ENCODE measurements around the gene IQGAP1. TPM values are rescaled to one million over a fixed set of nuclear protein-coding genes. Genes with fewer than 3 reads are reported as not detected.

The IQGAP1 gene
- total RNA-seq, 1 donor from 2014 or later, result 41.0 TPM

GRCh38 chr15:90539789-90540188, 151.7 kb downstream of the IQGAP1 start:
- DNase-seq, result no peak

- DNase-seq, result no peak
These were observed 152.7 kb downstream of the IQGAP1 start for GRCh38 chr15:90540768-90541167.

DNA sequence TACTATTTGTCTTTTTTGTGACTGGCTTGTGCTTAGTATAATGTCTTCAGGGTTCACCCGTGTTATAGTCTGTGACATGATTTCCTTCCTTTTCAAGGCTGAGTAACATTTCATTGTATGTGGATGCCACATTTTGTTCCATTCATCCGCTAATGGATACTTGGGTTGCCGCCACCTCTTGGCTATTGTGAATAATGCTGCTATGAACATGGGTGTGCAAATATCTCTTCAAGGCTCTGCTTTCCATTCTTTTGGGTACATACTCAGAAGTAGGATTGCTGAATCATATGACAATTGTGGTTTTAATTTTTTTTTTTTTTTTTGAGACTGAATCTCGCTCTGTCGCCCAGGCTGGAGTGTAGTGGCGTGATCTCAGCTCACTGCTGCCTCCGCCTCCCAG, 157.1 kb downstream of the IQGAP1 start:
- DNase-seq, result no peak

DNA sequence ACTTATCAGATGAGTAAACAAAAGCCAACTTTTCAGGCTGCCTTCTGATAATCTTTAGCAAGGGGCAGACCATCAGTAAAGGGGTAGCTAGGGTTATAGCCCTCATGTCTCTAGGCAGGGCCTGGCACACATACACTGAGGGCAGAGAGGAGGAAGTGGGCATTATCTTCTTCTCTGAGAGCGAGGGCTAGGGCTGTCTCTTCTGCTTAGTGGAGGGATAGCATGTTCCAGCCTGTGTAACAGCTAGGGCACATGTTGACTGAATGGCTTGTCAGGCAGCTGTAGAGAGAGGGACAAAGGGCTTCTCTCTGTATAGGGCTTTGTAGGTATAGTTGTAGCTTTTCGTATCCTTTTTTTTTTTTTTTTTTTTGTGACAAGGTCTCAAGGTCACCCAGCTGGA, 159.5 kb downstream of the IQGAP1 start:
- no peak for DNase-seq

DNA sequence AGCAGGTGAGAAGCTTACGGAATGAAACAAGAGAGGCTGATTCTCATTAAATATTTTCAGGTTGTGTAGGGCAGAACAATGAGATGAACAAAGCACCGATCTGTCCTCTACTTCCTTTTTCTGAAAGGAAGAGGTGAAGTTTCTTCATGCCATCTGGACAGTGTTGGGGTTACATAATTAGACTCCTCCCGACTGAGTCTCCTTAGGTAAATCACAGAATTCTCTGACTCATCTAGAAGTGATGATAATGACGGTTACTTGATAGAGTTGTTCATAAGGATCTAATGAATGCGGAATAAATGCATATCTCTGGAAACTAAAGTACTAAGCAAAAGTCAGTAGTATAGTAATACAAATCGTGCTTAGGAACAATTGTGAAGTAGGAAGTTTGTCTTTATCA, 162.9 kb downstream of the IQGAP1 start:
- no peak for DNase-seq

Small RNA genes within 50 kb of the gene (small RNA-seq; reads per million reads assigned to genes)
- gene NDUFA3P4, result not detected

Other genes with a start within 250 kb of the IQGAP1 start
- gene SEMA4B, start 186.9 kb upstream of the IQGAP1 start, total RNA-seq, result 36.3 TPM
- 2.7 TPM for gene CIB1, start 154.3 kb upstream of the IQGAP1 start, total RNA-seq
- gene GDPGP1, start 154.0 kb upstream of the IQGAP1 start, total RNA-seq, result 9.7 TPM
- 0.31 TPM for gene TTLL13, start 138.7 kb upstream of the IQGAP1 start, total RNA-seq
- 241 TPM for gene NGRN, start 122.6 kb upstream of the IQGAP1 start, total RNA-seq
- gene ZNF774, start 36.0 kb upstream of the IQGAP1 start, total RNA-seq, result 6.1 TPM
- 17.9 TPM for gene CRTC3, start 141.7 kb downstream of the IQGAP1 start, total RNA-seq